HepG2 (cell line): ENCODE measurements around the gene WDR7. TPM values are rescaled to one million over a fixed set of nuclear protein-coding genes. Genes with fewer than 3 reads are reported as not detected.

Source experiments
- ATAC-seq: fragments of 200-7000 bp; cut with Tn5 transposase; 3 replicates; pipeline ENCODE4 v1.9.1; 2020; ENCODE audit warnings: mild to moderate bottlenecking, moderate library complexity
- BruUV-seq: library from RNA; stranded (reverse); fragments of 400-500 nt; replicated peaks from 2 replicates; lab custom pipeline; 2021; lab: Mats Ljungman, UMichigan
- CTCF ChIA-PET: fragments of 300-600 bp; formaldehyde crosslinking; extraction: SDS; loops from one replicate; lab custom pipeline; 2021; ENCODE audit warnings: low total read pairs, inconsistent platforms, low intra/inter-chr PET ratio; lab: Yijun Ruan, JAX
- POLR2A ChIA-PET: fragments of 350-600 bp; sonication (Branson Sonifier 250); formaldehyde crosslinking; loops from one replicate; lab custom pipeline; 2020; ENCODE audit warnings: antibody characterized with exemption, inconsistent platforms; lab: Yijun Ruan, JAX
- DNase-seq: peaks from one replicate; pipeline ENCODE4 v3.0.0-alpha.2; 2015; ENCODE audit warnings: low spot score
- FAIRE-seq: peaks from 3 replicates; lab custom pipeline; 2011; peaks lifted over from hg19 to GRCh38; lab: Jason Lieb, UNC
- H2AFZ ChIP-seq: one replicate; pipeline ENCODE4 v1.6.1; 2011; ENCODE audit warnings: low read length, inconsistent platforms
- H3K27ac ChIP-seq: fragments of 300-600 bp; 3 replicates; pipeline ENCODE4 v1.8.0; 2011; ENCODE audit warnings: mixed run types, mild to moderate bottlenecking, mixed read lengths, low read length, inconsistent platforms; ENCODE audit not compliant: insufficient read depth; ENCODE audit errors: extremely low read length
- H3K27me3 ChIP-seq, 2 experiments: fragments of 200-600 bp in 1 of 2; 2 replicates in 1 of 2; 3 replicates in 1 of 2; pipeline versions ENCODE4 v1.6.0 to v1.8.0; 2011; ENCODE audit warnings: low read length in 2 of 2, mild to moderate bottlenecking in 2 of 2, moderate library complexity in 2 of 2, inconsistent platforms in 1 of 2; ENCODE audit not compliant: insufficient read depth in 2 of 2, control insufficient read depth in 1 of 2
- H3K36me3 ChIP-seq, 2 experiments: fragments of 200-600 bp in 1 of 2; replicated peaks in 1 of 2; 2 replicates in 1 of 2; 3 replicates in 1 of 2; pipeline versions ENCODE4 v1.5.1 to v1.8.0; 2011; ENCODE audit warnings: low read length in 2 of 2, inconsistent platforms in 1 of 2; ENCODE audit not compliant: insufficient read depth in 2 of 2, control insufficient read depth in 1 of 2
- H3K4me1 ChIP-seq: 2 replicates; pipeline ENCODE4 v1.5.1; 2012; ENCODE audit warnings: low read length, inconsistent platforms; ENCODE audit not compliant: insufficient read depth
- H3K4me2 ChIP-seq: 2 replicates; pipeline ENCODE4 v1.6.0; 2011; ENCODE audit warnings: low read depth, low read length, inconsistent platforms
- H3K4me3 ChIP-seq, 3 experiments: fragments of 200-600 bp in 1 of 3; sonication (generic), shearing (Covaris generic) in 1 of 3; replicated peaks in 1 of 3; 2 replicates each; pipeline ENCODE4 v1.5.1; 2011 to 2016; ENCODE audit warnings: low read length in 3 of 3, inconsistent platforms in 2 of 3, low read depth in 2 of 3, mild to moderate bottlenecking in 2 of 3, control low read depth in 1 of 3, mixed read lengths in 1 of 3; ENCODE audit not compliant: insufficient read depth in 1 of 3
- H3K79me2 ChIP-seq: one replicate; pipeline ENCODE4 v1.6.1; 2011; ENCODE audit warnings: low read length, inconsistent platforms; ENCODE audit not compliant: insufficient read depth
- H3K9ac ChIP-seq: 2 replicates; pipeline ENCODE4 v1.6.0; 2011; ENCODE audit warnings: mild to moderate bottlenecking, low read depth, low read length, inconsistent platforms; ENCODE audit not compliant: insufficient read depth
- H3K9me3 ChIP-seq: 2 replicates; pipeline ENCODE4 v1.5.1; 2012; ENCODE audit warnings: mild to moderate bottlenecking, low read length
- H4K20me1 ChIP-seq: 2 replicates; pipeline ENCODE4 v1.6.0; 2011; ENCODE audit warnings: inconsistent platforms, mild to moderate bottlenecking, low read length, moderate library complexity; ENCODE audit not compliant: insufficient read depth
- CEBPG ChIP-seq: IDR thresholded peaks from 2 replicates; pipeline ENCODE4 v1.6.1; 2016
- ETV6 ChIP-seq: sonication (generic); formaldehyde crosslinking; conservative IDR thresholded peaks from 2 replicates; pipeline ENCODE4 v1.4.0; 2020; ENCODE audit warnings: missing genetic modification reagents
- GATA4 ChIP-seq: sonication (generic); IDR thresholded peaks from 2 replicates; pipeline ENCODE4 v1.6.1; 2016; ENCODE audit warnings: antibody characterized with exemption, low read depth, borderline replicate concordance
- SRSF9 ChIP-seq: fragments of 200-400 bp; formaldehyde crosslinking; IDR thresholded peaks from 2 replicates; pipeline ENCODE4 v1.6.1; 2018; ENCODE audit warnings: borderline replicate concordance, mild to moderate bottlenecking, low read depth, low read length; ENCODE audit not compliant: insufficient read depth, poor library complexity, severe bottlenecking
- ZNF3 ChIP-seq: IDR thresholded peaks from 2 replicates; pipeline ENCODE4 v1.7.0; 2017; ENCODE audit warnings: inconsistent platforms
- ZUFSP ChIP-seq: sonication (generic); formaldehyde crosslinking; IDR thresholded peaks from 2 replicates; pipeline ENCODE4 v1.9.0; 2021; ENCODE audit warnings: missing genetic modification reagents, mild to moderate bottlenecking, borderline replicate concordance
- WGBS: methylation state at CpG from one replicate; pipeline ENCODE4 v1.1.6; 2017; ENCODE audit warnings: low lambda C conversion rate; 5-methylcytosine and 5-hydroxymethylcytosine counted together
- in situ Hi-C: cut with HindIII; loops from 2 replicates; pipeline ENCODE4 v1.10.0; 2017; ENCODE audit warnings: low pct_unique_long_range_greater_than_20kb; ENCODE audit not compliant: extremely low pct_ligation_motif_present
- intact Hi-C: fragments of 100-400 bp; cut with micrococcal nuclease; formaldehyde crosslinking; loops from one replicate; pipeline ENCODE4 v1.10.0; 2022; ENCODE audit not compliant: unreplicated experiment
- polyA plus RNA-seq, 8 experiments: library from polyadenylated mRNA; depleted of rRNA in 3 of 8; stranded (reverse) in 7 of 8; unstranded in 1 of 8; fragments of >200 nt; fragmentation: Illumina TruSeq in 4 of 8; extraction: Trizol in 4 of 8; gene quantifications; 2 replicates each; pipeline versions ENCODE4 v1.2.1 to v1.2.3, GENCODE V29; 2011 to 2016; ENCODE audit warnings: low read depth in 4 of 8, missing spikeins in 1 of 8, mixed read lengths in 1 of 8; ENCODE audit not compliant: insufficient read depth in 1 of 8
- total RNA-seq, 5 experiments: library from RNA; depleted of rRNA; stranded (reverse); fragments of >200 nt; fragmentation: Illumina TruSeq; extraction: Trizol; gene quantifications; 2 replicates each; pipeline ENCODE4 v1.2.3, GENCODE V29; 2016; ENCODE audit warnings: low read depth in 1 of 5

The WDR7 gene
- total and polyA plus RNA-seq, 2 of the 13 experiments (the other 11 are each of a cell fraction or from before 2014, with no cell fraction given), result 2.0 to 7.8 TPM

DNA sequence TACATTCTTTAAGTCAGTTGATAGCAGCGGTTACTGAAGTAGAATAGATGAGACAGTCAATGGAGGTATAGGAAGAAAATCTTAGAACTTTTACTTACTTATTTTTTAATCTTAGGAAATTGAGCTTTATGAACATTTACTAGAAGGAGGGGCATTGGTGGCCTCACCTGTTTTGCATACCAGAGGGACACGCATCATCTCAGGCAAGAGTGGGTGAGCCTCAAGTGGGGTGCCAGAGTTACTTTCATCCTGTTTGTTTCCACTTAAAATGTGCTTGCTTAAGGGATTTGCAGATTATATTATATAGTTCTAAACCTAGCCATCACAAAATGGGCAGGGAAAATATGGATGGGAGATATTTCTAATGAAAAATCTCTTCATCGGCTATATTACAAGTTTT is 61.6 kb downstream of the WDR7 start (continued):
- TF ChIP-seq ZNF3, result no peak
- TF ChIP-seq GATA4, result no peak
- TF ChIP-seq CEBPG (CRISPR knock-in tag), result no peak
- TF ChIP-seq SRSF9, result no peak

DNA sequence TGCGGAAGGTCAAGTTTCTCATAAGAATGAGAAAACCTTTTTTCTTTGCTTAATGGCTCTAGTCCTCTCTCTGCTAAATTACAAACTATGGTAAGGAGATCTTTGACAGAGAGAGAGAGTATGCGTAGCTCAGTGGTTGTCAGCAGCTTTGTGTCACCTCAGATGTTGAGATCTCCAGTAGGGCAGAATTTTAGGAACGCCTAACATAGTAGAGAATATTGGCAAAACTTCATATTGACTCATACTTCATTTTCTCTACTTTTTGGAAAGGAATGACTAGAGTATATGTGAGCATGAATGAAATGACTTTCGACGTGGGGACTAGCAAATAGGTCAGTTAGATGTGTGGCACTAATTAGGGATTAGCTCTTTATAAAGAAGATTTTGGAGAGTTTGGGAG is 64.0 kb downstream of the WDR7 start:
- whole genome bisulfite sequencing, result 92% methylated on average over 5 of the region's 5 CpGs
- no TSS peak for BruUV-seq
- no peak overlapping the region for H3K4me2 ChIP-seq
- no peaks in the 10 kb centered on the region for H3K9me3 ChIP-seq
- FAIRE-seq (no peak), DNase-seq (no peak), ATAC-seq (no peak)
- ChIA-PET POLR2A (no interaction called here), CTCF (no interaction called here)
- H3K4me3 ChIP-seq, result no peak overlapping the region
- no peaks in the 10 kb centered on the region for H3K27me3 ChIP-seq
- H3K9ac ChIP-seq, result no peak overlapping the region
- H4K20me1 ChIP-seq, result no peaks in the 10 kb centered on the region
- no peaks in the 10 kb centered on the region for H3K4me1 ChIP-seq
- H3K79me2 ChIP-seq, result no peaks in the 10 kb centered on the region
- no peak overlapping the region for H2AFZ ChIP-seq
- intact Hi-C loops (no loop called here), in situ Hi-C loops (no loop called here)
- TF ChIP-seq ETV6 (CRISPR knock-in tag) (no peak), ZUFSP (CRISPR knock-in tag) (no peak)
- no peaks in the 10 kb centered on the region for H3K36me3 ChIP-seq
- no peak overlapping the region for H3K27ac ChIP-seq
